ENCODE results near the gene HBP1.
"Not testable (repeated sequence)": the region's sequence is repeated elsewhere in the genome, so short reads cannot be mapped to it uniquely, and the experiment has no call there.

HBP1 gene

DNA sequence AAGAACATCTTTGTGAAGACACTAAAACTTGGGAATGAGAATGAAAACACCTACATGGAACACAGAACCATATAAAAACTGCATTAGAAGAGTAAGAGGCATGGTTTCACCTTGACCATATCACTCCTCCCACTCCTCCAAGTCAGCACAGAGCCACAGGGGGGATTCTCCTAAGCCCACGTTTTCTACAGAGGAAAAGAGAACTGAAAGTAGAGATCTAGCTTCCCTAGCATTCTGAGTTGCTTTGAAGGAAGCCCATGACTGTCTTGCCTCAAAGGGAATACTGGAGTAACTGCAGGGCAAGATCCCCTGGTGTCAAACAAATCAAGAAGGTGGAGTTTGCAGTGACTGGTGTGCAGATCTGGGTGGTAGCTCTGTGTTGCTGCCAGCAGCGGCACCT, 43.9 kb downstream of the HBP1 start:
- DNase-seq: no peak
- TF ChIP-seq GATA1 (IDR thresholded peaks at IDR 0.05; ENCODE audit: low read depth, low read length) (no peak), POLR2A (IDR thresholded peaks at IDR 0.05; ENCODE audit: low read length) (no peak)

DNA sequence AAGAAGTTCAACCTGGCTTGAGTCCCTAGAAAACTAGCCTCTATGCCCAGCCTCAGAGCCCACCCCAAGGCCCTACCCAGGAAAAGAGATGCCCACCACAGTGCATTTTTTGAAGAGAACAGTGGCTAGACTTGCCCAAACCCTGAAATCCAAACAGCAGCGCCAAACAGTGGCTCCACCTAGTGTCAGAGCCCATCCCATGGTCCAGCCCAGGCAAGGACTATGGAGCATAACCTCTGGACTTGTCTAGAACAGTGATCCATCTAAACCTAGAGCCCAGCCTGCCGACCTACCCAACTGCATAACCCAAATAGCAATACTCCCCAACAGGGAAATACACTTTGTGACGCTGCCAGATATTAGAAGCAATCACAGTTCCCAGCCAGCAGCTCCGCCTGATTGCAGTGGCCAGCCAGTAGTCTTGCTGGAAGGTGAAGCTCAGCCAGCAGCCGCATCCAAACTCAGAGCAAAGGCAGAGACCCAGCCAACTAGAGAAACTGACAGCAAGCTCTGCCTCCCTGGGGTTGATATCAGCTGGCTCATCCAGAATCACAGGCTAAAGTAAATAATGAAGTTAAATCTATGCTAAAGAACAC, 44.5 kb downstream of the HBP1 start:
- no peak for TF ChIP-seq POLR2A (IDR thresholded peaks at IDR 0.05; ENCODE audit: low read length)
- no peak for TF ChIP-seq GATA1 (IDR thresholded peaks at IDR 0.05; ENCODE audit: low read depth, low read length)
- no peak for DNase-seq

DNA sequence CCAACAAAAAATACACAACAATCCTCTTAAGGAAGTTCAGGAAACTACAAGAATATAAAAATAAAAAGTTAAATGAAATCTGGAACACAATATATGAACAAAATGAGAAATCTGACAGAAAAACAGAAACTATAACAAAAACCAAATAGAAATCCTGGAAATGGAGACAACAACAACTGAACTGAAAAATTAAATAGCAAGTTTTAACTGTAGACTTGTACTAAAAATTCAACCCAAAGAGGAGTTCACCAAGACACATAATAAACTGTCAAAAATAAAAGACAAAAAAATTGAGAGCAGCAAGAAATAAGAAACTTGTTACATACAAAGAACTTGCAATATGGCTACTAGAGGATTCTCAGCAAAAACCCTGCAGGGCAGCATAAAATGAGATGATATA, 45.1 kb downstream of the HBP1 start:
- DNase-seq: no peak
- TF ChIP-seq POLR2A (IDR thresholded peaks at IDR 0.05; ENCODE audit: low read length): no peak
- no peak for TF ChIP-seq GATA1 (IDR thresholded peaks at IDR 0.05; ENCODE audit: low read depth, low read length)

DNA sequence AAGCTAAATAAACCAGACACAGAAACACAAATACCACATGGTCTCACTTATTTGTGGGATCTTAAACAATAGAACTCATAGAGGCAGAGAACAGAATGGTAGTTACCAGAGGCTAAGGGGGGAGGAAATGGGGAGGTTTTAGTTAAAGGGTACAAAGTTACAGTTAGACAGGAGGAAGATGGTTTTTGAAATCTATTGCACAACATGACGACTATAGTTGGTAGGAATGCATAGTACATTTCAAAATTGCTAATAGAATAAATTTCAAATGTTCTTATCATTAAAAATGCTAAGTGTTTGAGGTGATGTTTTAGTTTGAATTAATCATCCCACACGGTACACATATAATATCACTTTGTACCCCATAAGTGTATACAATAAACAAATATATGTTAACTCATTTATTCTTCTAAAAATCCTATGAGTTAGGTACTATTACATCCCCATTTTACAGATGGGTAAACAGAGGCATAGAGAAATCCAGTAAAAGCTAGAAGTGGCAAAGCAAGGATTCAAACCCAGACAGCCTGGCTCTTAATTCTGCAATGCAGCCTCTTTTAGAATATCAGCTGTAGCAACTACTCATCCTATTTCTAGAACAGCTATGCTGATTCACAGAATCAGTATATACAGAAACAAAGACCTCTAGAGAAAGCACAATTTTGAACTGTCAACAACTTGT, 50.9 kb downstream of the HBP1 start:
- TF ChIP-seq POLR2A (IDR thresholded peaks at IDR 0.05; ENCODE audit: low read length) (no peak), GATA1 (IDR thresholded peaks at IDR 0.05; ENCODE audit: low read depth, low read length) (no peak)

DNA sequence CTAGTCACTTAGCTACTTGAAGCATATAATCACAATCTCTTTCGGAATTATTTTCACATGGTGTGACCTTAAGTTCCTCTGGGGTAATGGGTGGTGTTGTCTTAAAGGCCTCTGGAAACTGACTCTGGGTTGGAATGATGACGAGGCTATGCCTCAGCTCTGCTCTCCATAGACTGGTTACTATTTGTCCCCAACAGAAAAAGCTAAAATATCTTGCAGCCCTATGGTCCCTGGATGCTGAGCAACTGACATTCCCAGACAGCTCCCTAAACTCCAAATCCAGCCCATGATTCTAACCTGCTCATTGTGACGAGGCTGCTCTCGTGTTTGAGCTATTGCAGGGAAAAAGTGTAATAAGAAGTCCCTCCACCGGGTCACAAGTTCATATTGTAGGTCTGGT, 51.6 kb downstream of the HBP1 start:
- no peak for DNase-seq
- TF ChIP-seq GATA1 (IDR thresholded peaks at IDR 0.05; ENCODE audit: low read depth, low read length) (no peak), POLR2A (IDR thresholded peaks at IDR 0.05; ENCODE audit: low read length) (no peak)

More for the DNA sequence above, 50.9 kb downstream of the HBP1 start:
- DNase-seq: no peak

DNA sequence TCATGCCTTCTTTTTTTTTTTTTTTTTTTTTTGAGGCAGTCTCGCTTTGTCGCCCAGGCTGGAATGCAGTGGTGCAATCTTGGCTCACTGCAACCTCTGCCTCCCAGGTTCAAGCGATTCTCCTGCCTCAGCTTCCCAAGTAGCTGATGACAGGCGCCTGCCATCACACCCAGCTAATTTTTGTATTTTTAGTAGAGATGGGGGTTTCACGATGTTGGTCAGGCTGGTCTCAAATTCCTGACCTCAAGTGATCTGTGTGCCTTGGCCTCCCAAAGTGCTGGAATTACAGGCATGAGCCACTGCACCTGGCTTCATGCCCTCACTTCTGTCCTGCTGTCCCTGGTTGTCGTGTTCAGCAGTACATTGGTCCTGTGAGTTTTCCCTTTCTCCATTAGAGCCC, 52.0 kb downstream of the HBP1 start:
- not testable (repeated sequence) for DNase-seq

DNA sequence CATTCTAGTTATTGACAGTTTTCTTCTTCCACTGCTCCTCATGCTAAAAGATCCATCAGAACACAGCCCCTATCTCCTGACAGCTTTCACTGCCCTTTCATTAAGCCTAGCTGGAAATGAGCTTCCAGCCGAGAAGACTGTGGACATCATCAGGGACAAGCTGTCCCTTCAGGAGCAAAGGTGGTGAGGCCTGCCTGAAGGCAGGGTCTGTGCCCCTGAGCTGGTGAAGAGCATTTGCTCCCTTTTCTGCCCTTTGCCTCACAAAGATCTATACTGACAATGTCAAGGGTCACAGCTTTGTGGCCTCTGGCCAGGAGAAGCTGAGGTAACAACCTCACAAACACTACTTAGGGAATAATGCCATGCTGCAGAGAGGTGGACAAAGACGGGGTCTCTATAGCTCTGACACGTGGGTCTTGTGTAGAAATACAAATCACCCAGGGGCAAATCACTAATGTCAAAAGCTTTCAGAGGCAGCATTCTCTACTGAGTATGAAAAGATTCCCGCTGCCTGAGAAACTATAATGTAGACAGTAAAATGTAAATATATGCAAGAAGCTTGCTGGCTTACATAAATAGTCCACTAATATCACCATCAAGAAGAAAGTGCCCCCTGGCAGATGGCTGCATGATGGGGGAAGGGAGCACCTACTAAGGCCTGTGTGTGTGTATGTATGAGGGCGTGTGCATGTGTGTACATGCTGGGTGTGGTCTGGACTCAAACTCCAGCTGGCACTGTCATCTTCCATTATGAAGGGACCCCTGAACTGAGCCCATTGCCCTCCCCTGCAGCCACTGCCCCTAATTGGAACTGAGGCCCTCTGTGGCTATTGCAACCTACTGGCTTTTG, 55.8 kb downstream of the HBP1 start:
- DNase-seq: no peak
- TF ChIP-seq GATA1 (IDR thresholded peaks at IDR 0.05; ENCODE audit: low read depth, low read length) (no peak), POLR2A (IDR thresholded peaks at IDR 0.05; ENCODE audit: low read length) (no peak)

DNA sequence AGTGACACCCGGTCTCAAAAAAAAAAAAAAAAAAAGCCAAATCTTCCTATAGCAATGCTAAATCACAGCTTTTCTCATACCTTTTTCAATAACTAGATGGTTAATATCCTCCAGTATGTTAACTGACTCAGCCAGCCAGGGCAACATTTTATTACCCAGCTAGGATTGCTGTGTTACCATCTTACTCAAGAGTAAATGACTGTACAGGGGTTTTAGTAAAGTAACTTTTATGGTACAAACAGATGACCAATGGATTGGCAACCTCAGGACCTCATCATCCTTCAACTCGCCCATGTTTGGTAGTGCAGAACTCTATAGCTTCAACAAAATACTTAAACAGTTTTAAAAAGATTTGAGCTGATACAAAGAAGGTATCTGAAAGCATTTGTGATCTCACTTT, 59.5 kb downstream of the HBP1 start:
- no peak for DNase-seq
- no peak for TF ChIP-seq POLR2A (IDR thresholded peaks at IDR 0.05; ENCODE audit: low read length)

DNA sequence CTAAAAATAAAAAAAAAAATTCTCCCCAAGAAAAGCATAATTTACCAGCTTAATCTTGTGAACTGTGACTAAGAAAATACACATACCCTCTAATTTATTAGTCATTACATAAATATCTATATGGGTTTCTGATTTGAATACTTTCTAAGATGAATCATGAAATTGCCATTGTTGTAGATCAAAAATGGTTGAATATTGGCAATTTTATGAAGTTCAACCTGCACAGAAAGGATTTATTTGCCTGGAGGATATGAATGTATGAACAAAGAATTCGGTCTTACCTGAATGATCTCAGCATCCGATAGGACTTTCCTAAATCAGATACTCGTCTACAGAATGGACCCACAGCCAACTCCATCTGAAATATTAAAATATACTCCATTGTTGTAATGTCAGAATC, 61.5 kb downstream of the HBP1 start:
- no peak for DNase-seq
- TF ChIP-seq POLR2A (IDR thresholded peaks at IDR 0.05; ENCODE audit: low read length) (no peak), GATA1 (IDR thresholded peaks at IDR 0.05; ENCODE audit: low read depth, low read length) (no peak)

DNA sequence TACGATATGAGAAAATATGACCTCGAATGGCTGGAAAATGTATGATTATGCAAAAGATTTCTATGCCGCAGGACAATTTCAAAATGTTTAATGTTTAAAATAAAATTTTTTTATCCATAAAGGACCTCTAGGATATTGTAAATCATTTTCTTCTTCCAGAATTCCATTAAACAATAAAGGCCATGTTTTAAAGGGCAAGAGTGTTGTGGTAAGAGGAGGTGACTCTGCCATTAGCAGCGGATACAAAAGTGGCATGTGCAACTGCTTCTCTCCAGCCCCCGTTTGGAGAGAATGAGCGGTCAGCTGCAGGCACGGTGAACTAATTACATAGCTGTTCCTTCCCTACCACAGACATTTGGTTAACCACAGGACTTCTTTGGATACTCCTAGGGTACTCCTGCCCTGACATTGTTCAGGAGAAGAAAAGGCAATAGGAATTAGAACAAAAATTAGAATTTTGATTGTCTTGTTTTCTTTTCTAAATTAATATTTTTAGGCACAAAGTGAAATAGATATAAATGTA, 63.8 kb downstream of the HBP1 start:
- DNase-seq: no peak

DNA sequence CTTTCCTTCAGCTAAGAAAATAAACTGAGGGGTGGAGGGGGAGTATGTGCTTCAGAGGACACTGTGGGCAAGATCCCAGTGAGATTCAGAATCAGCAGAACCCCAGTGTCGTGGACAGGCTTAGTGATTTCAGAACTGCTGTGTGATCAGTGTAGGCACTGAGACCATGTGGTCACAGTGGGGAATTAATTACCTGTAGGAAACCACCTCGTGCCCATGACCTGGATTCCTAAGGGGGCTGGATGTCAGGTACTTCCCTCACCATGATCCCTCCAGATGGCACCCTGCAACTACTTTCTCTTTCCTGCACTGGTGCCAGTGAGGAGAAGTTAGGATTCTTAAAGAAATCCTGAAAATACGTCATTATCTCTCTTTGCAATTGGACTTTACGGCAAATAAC, 64.4 kb downstream of the HBP1 start:
- TF ChIP-seq POLR2A (IDR thresholded peaks at IDR 0.05; ENCODE audit: low read length) (no peak), GATA1 (IDR thresholded peaks at IDR 0.05; ENCODE audit: low read depth, low read length) (no peak)
- DNase-seq: no peak

More for the DNA sequence above, 63.8 kb downstream of the HBP1 start:
- TF ChIP-seq POLR2A (IDR thresholded peaks at IDR 0.05; ENCODE audit: low read length) (no peak), GATA1 (IDR thresholded peaks at IDR 0.05; ENCODE audit: low read depth, low read length) (no peak)

DNA sequence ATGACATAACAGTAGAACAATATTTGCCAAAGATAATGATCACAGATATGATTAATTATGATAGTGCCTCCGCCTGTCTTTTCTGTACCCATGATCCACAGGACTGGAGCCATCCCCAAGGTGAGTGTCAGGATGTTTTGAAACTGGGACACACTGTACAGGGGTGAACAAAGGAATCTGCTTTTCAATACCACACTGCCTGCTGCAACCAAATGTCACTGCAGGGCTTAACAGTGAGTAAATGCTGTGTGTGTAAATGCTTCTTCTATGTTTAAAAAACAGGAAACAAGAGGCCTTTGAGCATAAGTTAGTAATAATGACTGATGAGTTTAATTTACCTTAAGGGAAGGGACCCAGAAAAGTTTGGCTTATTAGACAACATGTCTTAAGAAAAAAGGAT, 65.2 kb downstream of the HBP1 start:
- no peak for DNase-seq

DNA sequence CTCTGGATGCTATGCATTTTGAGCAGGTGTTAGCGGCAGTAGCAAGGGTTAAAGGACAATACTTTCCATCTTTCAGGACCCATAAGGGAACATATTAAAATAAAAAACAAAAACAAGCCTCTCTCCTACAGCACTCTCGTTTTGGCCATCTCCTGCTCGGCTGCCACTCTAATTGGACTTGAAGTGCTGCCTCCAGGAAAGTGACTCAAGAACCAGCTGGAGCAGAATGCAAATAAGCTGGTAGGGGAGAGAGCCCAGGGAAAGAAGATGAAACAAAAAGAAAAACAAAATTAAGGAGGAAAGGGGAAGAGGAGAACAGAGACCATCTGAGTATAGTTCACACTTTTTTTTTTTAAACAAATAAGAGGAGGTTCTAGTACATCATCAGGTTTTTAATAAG, 65.6 kb downstream of the HBP1 start:
- DNase-seq: no peak
- TF ChIP-seq GATA1 (IDR thresholded peaks at IDR 0.05; ENCODE audit: low read depth, low read length) (no peak), POLR2A (IDR thresholded peaks at IDR 0.05; ENCODE audit: low read length) (no peak)

More for the DNA sequence above, 65.2 kb downstream of the HBP1 start:
- no peak for TF ChIP-seq GATA1 (IDR thresholded peaks at IDR 0.05; ENCODE audit: low read depth, low read length)
- TF ChIP-seq POLR2A (IDR thresholded peaks at IDR 0.05; ENCODE audit: low read length): no peak

DNA sequence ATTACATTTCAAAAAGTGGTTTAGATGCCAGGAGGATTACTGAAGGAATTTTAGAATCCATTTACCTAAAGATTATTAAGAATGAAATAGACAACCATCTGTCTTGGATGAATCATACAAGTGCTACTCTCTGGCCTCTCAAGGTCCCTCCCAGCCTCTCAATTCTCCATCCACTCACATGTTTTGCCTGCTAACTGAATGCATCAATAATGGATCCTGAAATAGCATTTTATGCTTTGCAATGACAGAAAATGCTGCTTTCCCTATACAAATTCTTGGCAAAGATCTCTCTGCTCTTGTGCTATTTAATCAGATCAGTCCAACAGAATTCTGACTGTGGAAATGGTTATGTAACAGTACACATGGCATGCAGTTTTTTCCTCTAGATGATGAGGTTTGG, 68.1 kb downstream of the HBP1 start:
- no peak for TF ChIP-seq GATA1 (IDR thresholded peaks at IDR 0.05; ENCODE audit: low read depth, low read length)
- TF ChIP-seq POLR2A (IDR thresholded peaks at IDR 0.05; ENCODE audit: low read length): no peak
- DNase-seq: no peak
